ENCODE measurements around the gene OBSL1. TPM values are rescaled to one million over a fixed set of nuclear protein-coding genes. Genes with fewer than 3 reads are reported as not detected.

OBSL1 gene
- total RNA-seq, 2 experiments from 2014 or later: 1.3 to 1.4 TPM

DNA sequence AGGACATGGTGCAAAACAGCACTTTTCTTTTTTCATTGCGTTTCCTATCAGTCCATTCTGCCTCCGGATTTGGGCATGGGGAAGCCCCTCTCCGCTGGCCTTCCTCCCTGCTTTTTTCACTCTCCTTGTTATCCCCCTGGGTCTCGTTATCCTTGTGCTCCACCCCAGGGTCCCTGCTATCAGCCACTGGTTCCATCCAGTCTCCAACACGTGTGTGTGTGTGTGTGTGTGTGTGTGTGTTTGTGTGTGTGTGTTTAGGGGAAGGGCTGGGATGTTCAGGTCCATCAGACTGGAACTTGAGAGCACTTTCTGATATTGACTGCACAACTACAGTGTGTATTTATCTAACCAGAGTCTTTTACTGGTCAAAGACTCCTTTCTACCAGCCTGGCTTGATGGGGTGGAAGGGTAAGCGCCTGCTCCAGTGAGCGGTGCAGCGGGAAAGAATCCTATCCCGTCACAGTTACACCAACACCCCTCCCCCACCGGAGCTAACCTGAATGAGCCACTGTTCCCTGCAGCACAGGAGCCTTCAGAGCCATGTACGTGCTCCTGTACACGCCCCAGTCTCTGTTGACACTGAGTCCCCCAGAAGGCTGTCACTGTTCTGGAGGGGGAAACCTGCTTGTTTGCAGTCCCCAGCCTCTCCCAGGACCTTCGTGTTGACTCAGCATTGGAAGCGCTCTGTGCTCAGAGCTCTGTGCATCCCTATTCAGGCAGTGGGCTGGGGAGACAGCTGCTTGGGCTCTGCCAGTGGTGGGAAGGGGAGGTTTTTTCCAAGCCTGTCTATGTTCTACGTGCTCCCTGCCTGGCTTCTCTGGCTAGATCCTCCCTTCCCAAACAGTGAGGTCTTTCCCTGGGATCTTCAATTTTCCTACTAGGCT, 5.4 kb upstream of the OBSL1 start:
- ATAC-seq (no peak), DNase-seq (no peak)
- TF ChIP-seq, protein P1, sequence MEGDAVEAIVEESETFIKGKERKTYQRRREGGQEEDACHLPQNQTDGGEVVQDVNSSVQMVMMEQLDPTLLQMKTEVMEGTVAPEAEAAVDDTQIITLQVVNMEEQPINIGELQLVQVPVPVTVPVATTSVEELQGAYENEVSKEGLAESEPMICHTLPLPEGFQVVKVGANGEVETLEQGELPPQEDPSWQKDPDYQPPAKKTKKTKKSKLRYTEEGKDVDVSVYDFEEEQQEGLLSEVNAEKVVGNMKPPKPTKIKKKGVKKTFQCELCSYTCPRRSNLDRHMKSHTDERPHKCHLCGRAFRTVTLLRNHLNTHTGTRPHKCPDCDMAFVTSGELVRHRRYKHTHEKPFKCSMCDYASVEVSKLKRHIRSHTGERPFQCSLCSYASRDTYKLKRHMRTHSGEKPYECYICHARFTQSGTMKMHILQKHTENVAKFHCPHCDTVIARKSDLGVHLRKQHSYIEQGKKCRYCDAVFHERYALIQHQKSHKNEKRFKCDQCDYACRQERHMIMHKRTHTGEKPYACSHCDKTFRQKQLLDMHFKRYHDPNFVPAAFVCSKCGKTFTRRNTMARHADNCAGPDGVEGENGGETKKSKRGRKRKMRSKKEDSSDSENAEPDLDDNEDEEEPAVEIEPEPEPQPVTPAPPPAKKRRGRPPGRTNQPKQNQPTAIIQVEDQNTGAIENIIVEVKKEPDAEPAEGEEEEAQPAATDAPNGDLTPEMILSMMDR (IDR thresholded peaks at IDR 0.05): no peak
- Mint-ChIP-seq H3K9me3 (no peaks in the 10 kb centered on the region), H3K36me3 (ENCODE audit: low read depth) (no peaks in the 10 kb centered on the region), H3K27me3 (peaks cover 26% of the 10 kb centered on the region), H3K27ac (no peak overlapping the region), H3K4me3 (no peak overlapping the region), H3K4me1 (ENCODE audit: low read depth) (no peaks in the 10 kb centered on the region)
- intact Hi-C loops (cut with micrococcal nuclease): no loop called here
- CTCF ChIA-PET: interaction anchor here (1.2 to 1.8 kb wide), 5 partner anchors 15 to 66 kb away, joined by 3 to 8 read pairs (median 3); no protein-coding TSS in a partner anchor
- POLR2A ChIA-PET: no interaction called here

- H3K4me3 Mint-ChIP-seq: no peak overlapping the region
- intact Hi-C loops (cut with micrococcal nuclease): no loop called here
- no peaks in the 10 kb centered on the region for H3K9me3 Mint-ChIP-seq
- DNase-seq (no peak), ATAC-seq (no peak)
- ChIA-PET CTCF (interaction anchor here (1.2 to 1.8 kb wide), 3 partner anchors 14 to 67 kb away, joined by 3 to 8 read pairs (median 4); no protein-coding TSS in a partner anchor), POLR2A (no interaction called here)
- TF ChIP-seq, protein P1 (IDR thresholded peaks at IDR 0.05): no peak
- H3K4me1 Mint-ChIP-seq (ENCODE audit: low read depth): no peaks in the 10 kb centered on the region
- H3K36me3 Mint-ChIP-seq (ENCODE audit: low read depth): no peaks in the 10 kb centered on the region
- peaks cover 27% of the 10 kb centered on the region for H3K27me3 Mint-ChIP-seq
- no peak overlapping the region for H3K27ac Mint-ChIP-seq
These were observed 4.5 kb upstream of the OBSL1 start for GRCh38 chr2:219575566-219576504.

- no peaks in the 10 kb centered on the region for H3K9me3 Mint-ChIP-seq
- TF ChIP-seq, protein P1 (IDR thresholded peaks at IDR 0.05): no peak
- ChIA-PET POLR2A (no interaction called here), CTCF (interaction anchor here (0.9 to 1.8 kb wide), 3 partner anchors 14 to 78 kb away, joined by 3 to 8 read pairs (median 4); a partner anchor contains a TSS)
- no peak for ATAC-seq
- H3K4me1 Mint-ChIP-seq (ENCODE audit: low read depth): no peaks in the 10 kb centered on the region
- no peak overlapping the region for H3K4me3 Mint-ChIP-seq
- H3K27me3 Mint-ChIP-seq: peaks cover 32% of the 10 kb centered on the region
- DNase-seq: no peak
- H3K27ac Mint-ChIP-seq: no peak overlapping the region
- no peaks in the 10 kb centered on the region for H3K36me3 Mint-ChIP-seq (ENCODE audit: low read depth)
- intact Hi-C loops (cut with micrococcal nuclease): no loop called here
These were observed 3.4 kb upstream of the OBSL1 start for GRCh38 chr2:219574484-219575311.

GRCh38 chr2:219573166-219573565, 1.8 kb upstream of the OBSL1 start:
- no peak for ATAC-seq
- ChIA-PET CTCF (interaction anchor here (3.1 kb wide), 1 partner anchor 13 kb away, joined by 22 read pairs; no protein-coding TSS in a partner anchor), POLR2A (no interaction called here)
- H3K27ac Mint-ChIP-seq: no peak overlapping the region
- no peak overlapping the region for H3K4me3 Mint-ChIP-seq
- H3K9me3 Mint-ChIP-seq: no peaks in the 10 kb centered on the region
- no peaks in the 10 kb centered on the region for H3K36me3 Mint-ChIP-seq (ENCODE audit: low read depth)
- no peak for DNase-seq
- intact Hi-C loops (cut with micrococcal nuclease): no loop called here
- TF ChIP-seq, protein P1 (IDR thresholded peaks at IDR 0.05): no peak
- peaks cover 38% of the 10 kb centered on the region for H3K27me3 Mint-ChIP-seq
- H3K4me1 Mint-ChIP-seq (ENCODE audit: low read depth): no peaks in the 10 kb centered on the region
